Testis (tissue), 3 donors: ENCODE data around the gene MTMR3. TPM values are rescaled to one million over a fixed set of nuclear protein-coding genes. Genes with fewer than 3 reads are reported as not detected.

ENCODE experiments used
- DNase-seq: peaks from one replicate; pipeline ENCODE4 v3.0.0-alpha.2; 2019
- H3K27ac ChIP-seq, 2 donors: fragments of 200-600 bp; sonication (generic); one replicate each; pipeline ENCODE4 v1.5.1; 2019
- H3K27me3 ChIP-seq: fragments of 200-600 bp; sonication (generic); one replicate; pipeline ENCODE4 v1.5.1; 2019
- H3K36me3 ChIP-seq: fragments of 200-600 bp; sonication (generic); one replicate; pipeline ENCODE4 v1.5.1; 2017; ENCODE audit warnings: low read depth; ENCODE audit errors: missing control alignments
- H3K4me1 ChIP-seq: fragments of 200-600 bp; sonication (generic); one replicate; pipeline ENCODE4 v1.5.1; 2019
- H3K4me3 ChIP-seq, 2 donors: fragments of 200-600 bp; sonication (generic); one replicate each; pipeline ENCODE4 v1.5.1; 2017 to 2019
- H3K9me3 ChIP-seq: fragments of 200-600 bp; sonication (generic); one replicate; pipeline ENCODE4 v1.5.1; 2017
- CTCF ChIP-seq, 3 experiments: fragments of 450-650 bp in 2 of 3; fragments of 200-600 bp in 1 of 3; sonication (generic) in 1 of 3; IDR thresholded peaks; one replicate each; pipeline ENCODE4 v1.5.1; 2016 to 2019; ENCODE audit warnings: antibody characterized with exemption in 3 of 3, mild to moderate bottlenecking in 2 of 3, moderate library complexity in 1 of 3
- POLR2A ChIP-seq: fragments of 450-650 bp; IDR thresholded peaks from one replicate; pipeline ENCODE4 v1.6.1; 2017; ENCODE audit warnings: antibody characterized with exemption, mild to moderate bottlenecking, moderate library complexity
- whole genome bisulfite sequencing, 2 donors: methylation state at CpG; one replicate each; pipeline ENCODE4 v1.1.5; 2018; 5-methylcytosine and 5-hydroxymethylcytosine counted together
- intact Hi-C: fragments of 100-400 bp; cut with DNase I; formaldehyde crosslinking; loops from one replicate; pipeline ENCODE4 v1.15.1; 2023; ENCODE audit warnings: low total_unique reads
- polyA plus RNA-seq: library from polyadenylated mRNA; stranded (reverse); fragments of 350-450 nt; fragmentation: Illumina TruSeq; extraction: RNeasy Lipid Tissue Mini Kit (QIAGEN cat#74804); gene quantifications from one replicate; pipeline ENCODE4 v1.2.3, GENCODE V29; 2014; ENCODE audit warnings: low read depth, low replicate concordance; ENCODE audit not compliant: insufficient read depth
- total RNA-seq, 2 donors: library from RNA; depleted of rRNA; stranded (reverse); fragments of >200 nt; gene quantifications; one replicate each; pipeline ENCODE4 v1.2.3, GENCODE V29; 2016

Gene MTMR3
- total and polyA plus RNA-seq, 3 donors from 2014 or later: 75.2 to 137 (median 130) TPM

- intact Hi-C loops: no loop called here
- DNase-seq: no peak
These were observed 163.1 kb downstream of the MTMR3 start for GRCh38 chr22:30045901-30046715.

GRCh38 chr22:30046716-30047363, 163.9 kb downstream of the MTMR3 start:
- intact Hi-C loops: no loop called here
- no peaks in the 10 kb centered on the region for H3K36me3 ChIP-seq
- no peak overlapping the region for H3K27ac ChIP-seq
- 95% methylated on average over 15 of the region's 15 CpGs for WGBS, 2 donors
- no peaks in the 10 kb centered on the region for H3K9me3 ChIP-seq
- H3K4me1 ChIP-seq: no peaks in the 10 kb centered on the region
- H3K27me3 ChIP-seq: no peaks in the 10 kb centered on the region
- TF ChIP-seq CTCF (IDR thresholded peaks at IDR 0.05) (no peak), POLR2A (no peak)
- no peak for DNase-seq
- no peak overlapping the region for H3K4me3 ChIP-seq

More at GRCh38 chr22:30045901-30046715, 163.1 kb downstream of the MTMR3 start:
- WGBS, 2 donors: 91 to 94% methylated on average over 12 to 21 of the region's 21 CpGs
- Histone ChIP-seq H3K4me1 (no peaks in the 10 kb centered on the region), H3K27ac (no peak overlapping the region), H3K4me3 (no peak overlapping the region), H3K9me3 (no peaks in the 10 kb centered on the region), H3K36me3 (no peaks in the 10 kb centered on the region), H3K27me3 (no peaks in the 10 kb centered on the region)
- no peak for TF ChIP-seq CTCF (IDR thresholded peaks at IDR 0.05)

GRCh38 chr22:30047364-30047738, 164.4 kb downstream of the MTMR3 start:
- H3K4me1 ChIP-seq: no peaks in the 10 kb centered on the region
- H3K27me3 ChIP-seq: no peaks in the 10 kb centered on the region
- 79 to 86% methylated on average over 3 of the region's 3 CpGs for WGBS, 2 donors
- H3K9me3 ChIP-seq: no peaks in the 10 kb centered on the region
- no peak overlapping the region for H3K27ac ChIP-seq
- intact Hi-C loops: no loop called here
- no peaks in the 10 kb centered on the region for H3K36me3 ChIP-seq
- H3K4me3 ChIP-seq: no peak overlapping the region
- DNase-seq: no peak
- TF ChIP-seq POLR2A: no peak
- TF ChIP-seq CTCF (IDR thresholded peaks at IDR 0.05): no peak

- TF ChIP-seq POLR2A (no peak), CTCF (IDR thresholded peaks at IDR 0.05) (no peak)
- no peaks in the 10 kb centered on the region for H3K27me3 ChIP-seq
- no peak for DNase-seq
These were observed 165.7 kb downstream of the MTMR3 start for GRCh38 chr22:30048681-30049080.

More at GRCh38 chr22:30048681-30049080, 165.7 kb downstream of the MTMR3 start:
- intact Hi-C loops: no loop called here
- Histone ChIP-seq H3K36me3 (no peaks in the 10 kb centered on the region), H3K27ac (no peak overlapping the region), H3K4me1 (no peaks in the 10 kb centered on the region), H3K4me3 (no peak overlapping the region), H3K9me3 (no peaks in the 10 kb centered on the region)
- WGBS, 2 donors: 89 to 97% methylated on average over 2 of the region's 2 CpGs
